CD4-positive, alpha-beta T cell treated with Interleukin-15 for 1 hour (primary cell): ENCODE measurements around the gene FAM174B.
"Not testable (repeated sequence)": the region's sequence is repeated elsewhere in the genome, so short reads cannot be mapped to it uniquely, and the experiment has no call there.

ENCODE experiments used
- DNase-seq: peaks from one replicate; pipeline ENCODE4 v3.0.0-alpha.2; 2020

The FAM174B gene

DNA sequence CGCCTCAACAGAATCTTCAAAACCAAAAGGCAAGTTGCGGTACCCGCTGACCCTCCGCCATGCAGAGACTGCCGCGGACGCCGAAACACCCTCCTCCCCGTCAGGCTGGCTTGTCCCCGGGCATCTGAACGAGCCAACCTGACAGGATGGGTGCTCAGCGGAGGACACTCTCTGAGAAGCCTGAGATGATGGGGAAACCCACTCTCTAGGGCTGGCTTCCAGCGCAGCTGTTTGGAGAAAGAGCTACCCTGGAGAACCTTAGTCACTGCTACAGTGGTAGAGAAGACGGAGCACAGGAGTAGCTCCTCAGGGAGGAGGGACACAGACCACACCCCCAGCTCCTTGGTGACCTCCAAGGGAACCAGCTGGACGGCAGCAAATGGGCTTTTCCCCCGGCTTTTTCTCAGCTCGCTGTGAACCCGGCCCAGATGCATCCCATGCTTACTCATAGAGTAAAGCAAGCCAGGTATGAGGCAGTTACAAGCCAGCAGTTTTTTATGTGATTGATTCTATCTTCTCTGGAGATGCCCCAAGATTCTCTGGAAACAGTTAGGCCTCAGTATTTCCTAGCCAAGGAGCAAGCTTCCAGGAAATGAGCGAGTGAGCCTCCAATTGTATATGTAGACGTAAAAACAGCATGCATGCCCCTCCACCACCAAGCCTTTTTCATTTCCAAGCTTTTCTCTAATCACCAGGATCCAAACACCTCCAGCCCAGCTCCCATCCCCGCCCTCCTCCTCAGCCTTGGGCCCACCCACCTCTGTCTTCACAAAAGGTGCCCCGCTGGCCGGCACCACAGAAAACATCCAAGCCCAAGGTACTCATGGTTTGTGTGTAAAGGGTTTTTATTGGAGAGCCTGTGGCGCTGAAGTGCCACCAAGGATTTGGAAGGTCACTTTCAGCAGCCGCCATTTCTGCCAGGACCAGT, 38.7 kb downstream of the FAM174B start:
- no peak for DNase-seq

DNA sequence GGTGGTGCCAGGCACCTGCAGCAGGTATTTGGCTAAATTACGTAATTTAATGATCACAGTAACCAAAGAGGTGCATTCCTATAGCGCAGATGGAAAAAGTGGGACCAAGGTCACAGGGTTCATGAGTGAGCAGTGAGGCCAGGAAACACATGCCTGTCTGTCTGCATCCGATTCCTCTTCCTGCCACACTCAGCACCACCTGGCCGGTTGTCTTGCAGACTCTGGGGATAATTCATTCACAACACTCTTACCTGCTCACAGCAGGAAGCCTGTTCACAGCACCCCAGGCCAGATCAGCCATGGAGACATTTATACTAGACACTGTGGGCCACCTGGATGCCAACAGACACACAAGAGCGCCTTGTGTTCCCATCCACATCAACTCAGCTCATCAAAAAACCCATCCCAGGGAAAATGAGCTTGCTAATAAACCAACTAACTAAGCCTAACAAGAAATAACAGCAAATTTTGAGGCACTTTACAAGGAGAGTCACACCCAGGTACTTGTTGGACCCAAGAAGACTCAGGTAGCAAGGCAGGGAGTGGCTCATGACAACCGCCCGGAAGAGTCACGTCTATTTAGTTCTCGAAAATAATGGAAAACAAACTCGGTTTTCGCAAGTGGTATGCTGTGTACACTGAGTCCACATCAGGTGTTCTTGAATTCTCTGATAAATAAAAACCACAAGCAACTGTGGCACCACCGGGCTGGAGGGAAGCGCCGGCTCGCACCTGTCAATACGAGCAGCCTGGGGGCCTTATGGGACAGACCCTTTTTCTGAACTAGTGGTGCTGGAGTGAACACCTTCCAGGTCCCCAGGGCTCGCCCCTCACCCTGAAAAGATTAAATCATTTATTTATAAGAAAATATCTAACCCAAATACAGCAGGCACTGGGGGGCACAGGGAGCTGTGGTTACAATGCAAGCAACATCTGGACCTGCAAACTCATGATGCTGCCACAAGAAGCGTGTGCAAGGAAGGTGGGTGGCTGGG, 40.5 kb downstream of the FAM174B start:
- DNase-seq, result no peak

- DNase-seq, result no peak
Measured at GRCh38 chr15:92614301-92614700, 41.3 kb downstream of the FAM174B start.

DNA sequence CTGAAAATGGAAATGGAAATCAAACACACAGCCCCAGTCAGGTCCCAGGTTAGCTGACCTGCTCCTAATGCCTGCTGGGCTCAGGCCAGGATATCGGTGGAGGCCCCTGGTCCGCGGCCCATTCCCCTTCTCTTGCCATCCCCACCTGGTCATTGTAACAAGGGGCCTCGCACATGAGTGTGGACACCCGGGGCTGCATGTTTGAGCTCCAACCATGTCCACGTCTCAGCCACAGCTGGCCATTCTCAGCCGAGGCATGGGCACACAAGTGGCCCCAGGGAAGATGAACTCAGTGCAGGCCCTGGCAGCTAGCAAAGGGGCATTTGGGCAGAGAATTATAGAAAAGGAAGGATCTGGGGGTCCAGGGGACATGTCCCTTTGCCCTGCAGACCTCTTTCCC, 41.7 kb downstream of the FAM174B start:
- no peak for DNase-seq

- no peak for DNase-seq
Measured at GRCh38 chr15:92612891-92613290, 42.7 kb downstream of the FAM174B start.

- DNase-seq, result no peak
Measured at GRCh38 chr15:92611995-92612745, 43.4 kb downstream of the FAM174B start.

GRCh38 chr15:92611150-92611549, 44.4 kb downstream of the FAM174B start:
- DNase-seq, result no peak

- DNase-seq, result no peak
Measured at GRCh38 chr15:92610101-92610520, 45.5 kb downstream of the FAM174B start.

GRCh38 chr15:92608866-92609700, 46.5 kb downstream of the FAM174B start:
- no peak for DNase-seq

DNA sequence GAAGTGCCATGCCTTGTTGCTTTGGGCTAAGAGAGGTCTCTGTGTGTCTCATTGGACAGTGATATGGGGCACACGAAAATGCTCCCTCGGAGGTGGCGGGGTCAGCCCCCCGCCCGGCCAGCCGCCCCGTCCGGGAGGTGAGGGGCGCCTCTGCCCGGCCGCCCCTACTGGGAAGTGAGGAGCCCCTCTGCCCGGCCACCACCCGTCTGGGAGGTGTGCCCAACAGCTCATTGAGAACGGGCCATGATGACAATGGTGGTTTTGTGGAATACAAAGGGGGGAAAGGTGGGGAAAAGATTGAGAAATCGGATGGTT, 48.8 kb downstream of the FAM174B start:
- DNase-seq, result not testable (repeated sequence)

GRCh38 chr15:92606126-92606835, 49.3 kb downstream of the FAM174B start:
- DNase-seq, result no peak

- DNase-seq, result no peak
Measured at GRCh38 chr15:92605225-92605944, 50.2 kb downstream of the FAM174B start.

DNA sequence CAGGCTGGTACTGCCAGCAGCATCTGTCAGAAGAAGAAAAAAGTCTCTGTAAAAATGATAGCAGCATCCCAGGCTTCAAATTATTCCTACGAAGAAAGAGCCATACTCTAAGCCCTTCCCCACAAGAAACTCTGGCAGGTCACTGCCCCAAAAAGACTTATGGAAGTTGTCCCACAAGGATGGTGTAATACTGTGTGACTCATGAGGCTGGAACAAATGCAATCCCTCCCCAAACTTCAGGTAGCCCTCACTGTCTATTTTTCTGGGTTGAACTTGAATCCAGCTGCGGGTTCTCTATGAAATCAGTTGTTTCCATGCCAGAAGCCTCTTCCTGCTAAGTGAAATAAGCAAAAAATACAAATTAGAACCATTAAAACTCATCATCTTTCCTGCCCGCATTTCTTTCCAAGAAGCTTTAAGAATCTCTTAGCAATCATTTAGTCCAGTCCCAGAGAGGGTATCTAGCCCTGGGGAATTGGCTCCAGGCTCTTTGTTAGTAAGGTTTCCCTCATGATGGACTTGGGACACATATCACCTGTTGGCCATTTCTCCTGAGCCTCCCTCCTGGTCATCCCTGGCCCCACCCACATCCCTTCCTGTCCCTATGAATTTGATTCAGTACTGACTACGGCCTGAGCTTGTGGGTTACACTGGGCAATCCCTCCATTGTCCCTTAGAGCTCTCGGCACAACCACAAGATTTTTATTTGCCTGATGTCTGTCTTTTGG, 51.7 kb downstream of the FAM174B start:
- DNase-seq, result no peak

GRCh38 chr15:92603278-92603677, 52.3 kb downstream of the FAM174B start:
- DNase-seq, result no peak

DNA sequence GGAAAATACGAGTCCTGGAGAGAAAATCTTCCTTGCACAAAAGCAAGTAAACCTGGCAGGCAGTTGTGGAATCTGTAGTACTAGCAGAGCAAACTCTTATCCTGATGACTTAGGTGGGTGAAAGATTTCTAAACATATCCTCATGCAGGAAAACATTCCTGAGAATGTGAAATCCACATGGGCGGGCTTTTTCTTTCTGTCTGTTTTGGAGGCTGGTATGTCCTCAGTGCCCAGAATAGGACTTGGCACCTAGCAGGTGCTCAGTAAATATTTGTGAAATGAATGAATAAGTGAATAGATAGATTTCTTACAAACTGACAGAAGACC, 53.3 kb downstream of the FAM174B start:
- no peak for DNase-seq

DNA sequence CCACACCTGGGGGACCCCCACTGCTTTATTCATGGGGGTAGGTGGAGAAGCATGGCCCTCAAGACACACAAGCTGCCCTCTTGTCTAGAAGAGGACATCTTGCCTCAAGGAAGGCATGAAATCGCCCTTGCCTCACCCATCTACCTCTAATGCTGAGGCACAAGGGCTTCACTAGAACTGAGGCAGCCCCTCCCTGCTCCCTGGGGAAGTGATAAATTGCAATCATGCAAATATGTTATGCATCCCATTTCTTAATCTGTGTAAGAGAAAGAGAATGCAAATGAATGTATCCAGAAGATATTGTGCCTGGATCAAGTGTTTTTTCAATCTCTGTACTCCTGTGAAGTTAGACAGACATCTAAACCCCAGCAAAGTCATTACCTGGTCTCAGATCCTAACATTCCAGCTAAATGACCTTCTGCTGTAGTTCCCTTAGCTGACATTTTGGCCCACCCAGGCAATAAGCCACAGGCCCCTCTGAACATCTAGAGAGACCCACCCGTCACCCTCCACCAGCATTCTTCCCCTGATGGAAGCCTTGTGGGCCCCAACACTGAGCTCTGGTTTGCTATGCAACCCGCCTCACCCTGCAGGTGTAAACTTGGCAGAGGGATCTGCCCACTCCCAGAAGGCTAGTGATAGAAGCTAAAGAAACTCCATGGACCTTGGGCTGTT, 53.8 kb downstream of the FAM174B start:
- DNase-seq, result no peak

DNA sequence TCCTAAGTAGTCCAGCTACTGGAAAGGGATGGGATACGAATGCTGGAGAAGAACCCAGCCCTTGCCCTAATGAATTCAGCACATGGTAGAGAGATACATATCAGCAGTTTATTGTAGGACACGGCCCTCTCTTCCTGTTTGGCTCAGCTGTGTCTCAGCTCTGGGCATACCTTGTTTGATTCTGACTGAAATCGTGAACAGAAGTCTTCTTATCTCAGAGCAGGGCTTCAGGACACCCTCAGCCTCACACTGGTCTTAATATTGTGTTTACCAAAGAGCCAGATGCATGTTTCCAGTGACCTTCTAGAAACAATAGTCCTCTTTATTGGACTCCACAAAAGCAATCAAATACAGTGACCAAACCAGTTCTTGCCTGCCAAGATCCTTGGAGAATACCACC, 54.7 kb downstream of the FAM174B start:
- DNase-seq, result no peak

GRCh38 chr15:92599394-92599970, 56.1 kb downstream of the FAM174B start:
- no peak for DNase-seq

- DNase-seq, result no peak
Measured at GRCh38 chr15:92597548-92597947, 58.0 kb downstream of the FAM174B start.
